ENCODE measurements around the gene HOXD3.

Gene HOXD3

DNA sequence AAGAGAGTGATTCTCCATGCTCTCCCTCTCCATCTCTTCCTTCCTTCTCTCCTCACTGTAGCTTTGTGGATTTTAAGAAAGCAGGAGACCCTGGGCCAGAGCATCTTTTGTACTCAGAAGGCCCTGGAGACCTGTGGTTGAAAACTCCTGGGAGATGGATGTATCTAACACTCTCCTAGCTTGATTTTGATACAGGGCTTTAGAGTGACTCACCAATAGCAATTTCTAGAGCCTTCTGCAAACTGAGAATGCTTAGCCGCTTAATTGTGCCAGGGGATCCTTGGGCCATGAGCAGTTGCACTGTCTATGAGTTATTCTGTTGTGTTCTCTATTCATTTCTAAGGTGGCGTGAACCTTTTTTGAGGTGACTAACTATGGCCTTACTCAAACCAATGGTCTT is 49.0 kb downstream of the HOXD3 start:
- no CpG with 5 or more reads among the region's 2 CpGs for WGBS (ENCODE audit: insufficient coverage, insufficient read length)
- H3K27me3 ChIP-seq (ENCODE audit: control insufficient read depth, insufficient read depth, low read length), result no peaks in the 10 kb centered on the region
- H3K4me1 ChIP-seq (ENCODE audit: control insufficient read depth, insufficient read depth, low read length), result no peaks in the 10 kb centered on the region
- DNase-seq (ENCODE audit: low read depth, low spot score), result no peak
- no peak overlapping the region for H3K4me3 ChIP-seq (ENCODE audit: low read length)
- H3K9me3 ChIP-seq (ENCODE audit: control insufficient read depth, insufficient read depth, low read length), result no peaks in the 10 kb centered on the region
- no peak overlapping the region for H3K27ac ChIP-seq (ENCODE audit: low read length)
- no peaks in the 10 kb centered on the region for H3K36me3 ChIP-seq (ENCODE audit: control insufficient read depth, insufficient read depth, low read length)

DNA sequence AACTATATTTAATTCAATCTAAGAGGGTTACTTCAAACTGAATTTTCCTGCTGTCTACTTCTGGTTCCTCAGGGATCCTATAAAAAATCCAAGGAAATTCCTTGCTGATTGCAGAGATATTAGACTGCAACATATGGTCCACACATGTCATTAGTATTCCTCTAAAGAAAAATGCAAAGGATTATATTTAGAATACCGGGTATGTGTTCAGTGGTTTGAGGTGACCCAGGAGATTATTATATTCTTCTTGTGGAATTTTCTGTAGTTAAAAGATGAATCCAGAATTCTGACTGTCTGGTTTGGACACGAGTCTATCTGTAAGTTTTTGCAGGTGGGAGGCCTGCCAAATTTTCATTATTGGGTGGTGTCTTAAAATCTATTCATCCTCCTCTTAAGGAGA is 49.6 kb downstream of the HOXD3 start:
- no CpG with 5 or more reads among the region's 2 CpGs for WGBS (ENCODE audit: insufficient coverage, insufficient read length)
- H3K27me3 ChIP-seq (ENCODE audit: control insufficient read depth, insufficient read depth, low read length), result no peaks in the 10 kb centered on the region
- no peaks in the 10 kb centered on the region for H3K9me3 ChIP-seq (ENCODE audit: control insufficient read depth, insufficient read depth, low read length)
- H3K27ac ChIP-seq (ENCODE audit: low read length), result no peak overlapping the region
- H3K36me3 ChIP-seq (ENCODE audit: control insufficient read depth, insufficient read depth, low read length), result no peaks in the 10 kb centered on the region
- no peak for DNase-seq (ENCODE audit: low read depth, low spot score)
- H3K4me3 ChIP-seq (ENCODE audit: low read length), result no peak overlapping the region
- H3K4me1 ChIP-seq (ENCODE audit: control insufficient read depth, insufficient read depth, low read length), result no peaks in the 10 kb centered on the region

DNA sequence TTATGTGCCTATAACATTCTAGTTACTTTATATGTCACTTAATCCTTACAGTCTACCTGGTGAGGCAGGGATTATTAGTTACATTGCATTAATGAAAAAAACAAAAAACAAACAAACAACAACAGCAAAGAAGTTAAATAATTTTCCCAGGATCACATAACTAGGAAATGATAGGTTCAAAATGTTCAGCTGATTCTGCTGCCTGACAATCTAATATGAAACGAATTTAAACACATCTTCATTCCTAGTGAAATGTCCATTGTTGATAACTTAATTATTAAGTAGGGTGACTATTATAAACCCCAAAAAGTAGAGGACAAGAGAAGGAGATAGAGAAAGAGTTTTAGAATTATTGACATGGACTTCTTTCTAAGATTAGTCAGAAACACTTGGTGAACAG is 54.0 kb downstream of the HOXD3 start:
- H3K9me3 ChIP-seq (ENCODE audit: control insufficient read depth, insufficient read depth, low read length), result no peaks in the 10 kb centered on the region
- no peak overlapping the region for H3K27ac ChIP-seq (ENCODE audit: low read length)
- no peaks in the 10 kb centered on the region for H3K36me3 ChIP-seq (ENCODE audit: control insufficient read depth, insufficient read depth, low read length)
- no peaks in the 10 kb centered on the region for H3K27me3 ChIP-seq (ENCODE audit: control insufficient read depth, insufficient read depth, low read length)
- WGBS (ENCODE audit: insufficient coverage, insufficient read length), result no CpG with 5 or more reads among the region's 1 CpG
- H3K4me3 ChIP-seq (ENCODE audit: low read length), result no peak overlapping the region
- DNase-seq (ENCODE audit: low read depth, low spot score), result no peak
- H3K4me1 ChIP-seq (ENCODE audit: control insufficient read depth, insufficient read depth, low read length), result no peaks in the 10 kb centered on the region

DNA sequence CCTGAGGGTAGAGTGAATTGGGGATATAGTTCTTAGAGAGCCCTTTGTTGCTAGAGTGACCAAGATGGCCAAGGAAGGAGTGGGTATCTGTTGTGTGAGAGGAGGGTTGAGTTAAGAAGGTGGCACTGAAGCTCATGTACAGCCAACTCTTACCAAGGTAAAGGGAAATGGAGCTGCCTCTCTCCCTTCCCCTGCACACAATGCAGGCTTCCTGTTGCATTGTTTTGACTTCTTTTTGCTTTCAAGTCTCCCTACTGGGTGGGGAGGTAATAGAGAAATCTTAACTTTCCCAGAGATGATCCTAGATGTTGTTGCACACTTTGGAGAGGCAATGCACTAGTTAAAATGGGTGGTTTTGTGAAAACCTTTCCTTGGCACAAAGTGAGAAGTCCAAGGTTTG is 55.2 kb downstream of the HOXD3 start:
- no peaks in the 10 kb centered on the region for H3K36me3 ChIP-seq (ENCODE audit: control insufficient read depth, insufficient read depth, low read length)
- H3K27me3 ChIP-seq (ENCODE audit: control insufficient read depth, insufficient read depth, low read length), result no peaks in the 10 kb centered on the region
- H3K4me3 ChIP-seq (ENCODE audit: low read length), result no peak overlapping the region
- H3K27ac ChIP-seq (ENCODE audit: low read length), result no peak overlapping the region
- no peaks in the 10 kb centered on the region for H3K4me1 ChIP-seq (ENCODE audit: control insufficient read depth, insufficient read depth, low read length)
- no peak for DNase-seq (ENCODE audit: low read depth, low spot score)
- no peaks in the 10 kb centered on the region for H3K9me3 ChIP-seq (ENCODE audit: control insufficient read depth, insufficient read depth, low read length)

DNA sequence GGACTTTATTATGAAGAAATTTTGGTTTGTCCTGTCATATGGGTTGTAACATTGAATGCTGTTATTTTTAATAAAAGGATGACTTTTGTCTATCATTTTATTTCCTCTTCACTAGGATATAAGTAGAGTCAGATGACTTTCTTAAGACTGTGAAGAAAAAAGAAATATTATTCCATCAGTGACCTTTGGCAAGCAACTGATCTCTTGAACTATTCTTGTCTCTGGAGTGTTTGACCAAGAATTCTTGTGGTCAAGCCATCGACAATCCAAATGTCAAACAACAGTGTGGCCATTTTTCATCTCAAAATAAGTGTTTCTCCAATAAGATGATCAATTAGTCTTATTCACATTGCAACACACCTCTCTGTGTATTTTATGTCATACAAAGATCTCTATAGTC is 56.3 kb downstream of the HOXD3 start:
- Histone ChIP-seq H3K36me3 (ENCODE audit: control insufficient read depth, insufficient read depth, low read length) (no peaks in the 10 kb centered on the region), H3K9me3 (ENCODE audit: control insufficient read depth, insufficient read depth, low read length) (no peaks in the 10 kb centered on the region), H3K27me3 (ENCODE audit: control insufficient read depth, insufficient read depth, low read length) (no peaks in the 10 kb centered on the region), H3K27ac (ENCODE audit: low read length) (no peak overlapping the region), H3K4me3 (ENCODE audit: low read length) (no peak overlapping the region), H3K4me1 (ENCODE audit: control insufficient read depth, insufficient read depth, low read length) (no peaks in the 10 kb centered on the region)
- no peak for DNase-seq (ENCODE audit: low read depth, low spot score)
- no CpG with 5 or more reads among the region's 1 CpG for WGBS (ENCODE audit: insufficient coverage, insufficient read length)
